ENCODE results near the gene BSN. TPM values are rescaled to one million over a fixed set of nuclear protein-coding genes. Genes with fewer than 3 reads are reported as not detected.

BSN gene
- total and polyA plus RNA-seq, 2 donors (not counting 1 experiment from before 2014, with no cell fraction given), result 0.03 to 0.20 TPM

DNA sequence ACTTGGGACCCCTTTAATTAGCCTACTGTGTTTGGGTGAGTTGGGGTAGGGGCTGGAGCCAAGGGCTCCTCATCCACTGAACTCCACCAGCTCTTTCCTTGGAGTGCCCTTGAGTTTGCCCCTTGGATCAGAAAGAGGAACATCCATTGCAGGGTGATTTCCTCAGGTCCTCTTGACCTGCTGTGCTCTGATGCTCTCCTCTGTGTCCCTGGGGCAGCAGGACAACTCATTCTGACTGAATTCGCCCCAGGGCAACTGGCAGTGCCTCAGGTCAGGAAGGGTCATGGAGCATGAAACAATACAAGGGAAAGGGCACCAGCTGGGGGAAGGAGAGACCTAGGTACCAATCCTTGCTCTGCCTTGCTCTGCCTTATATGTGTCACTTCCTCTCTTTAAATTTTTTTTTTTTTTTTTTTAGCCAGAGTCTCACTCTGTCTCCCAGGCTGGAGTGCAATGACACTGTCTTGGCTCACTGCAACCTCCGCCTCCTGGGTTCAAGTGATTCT lies 47.8 kb downstream of the BSN start:
- Mint-ChIP-seq H3K27me3 (peaks cover 4% of the 10 kb centered on the region), H3K4me3 (no peak overlapping the region), H3K4me1 (no peaks in the 10 kb centered on the region), H3K9me3 (ENCODE audit: insufficient read depth) (no peaks in the 10 kb centered on the region), H3K27ac (no peak overlapping the region)
- H3K4me1 ChIP-seq (ENCODE audit: control insufficient read depth in 2 of 2, insufficient read depth in 2 of 2, low read length in 2 of 2), result no peaks in the 10 kb centered on the region
- H3K36me3 ChIP-seq (replicated peaks in 1 of 2; ENCODE audit: control extremely low read depth in 1 of 2, control insufficient read depth in 1 of 2, extremely low read depth in 1 of 2, insufficient read depth in 2 of 2, low read length in 1 of 2), result no peaks in the 10 kb centered on the region
- CTCF ChIA-PET, result no interaction called here
- H4K20me1 ChIP-seq (ENCODE audit: control insufficient read depth, insufficient read depth, low read length, poor library complexity, severe bottlenecking), result no peaks in the 10 kb centered on the region
- H3K27ac ChIP-seq (ENCODE audit: low read length in 2 of 2), result no peak overlapping the region
- H3K79me2 ChIP-seq (ENCODE audit: control insufficient read depth, insufficient read depth, low read length), result no peaks in the 10 kb centered on the region
- no peak overlapping the region for H2AFZ ChIP-seq (ENCODE audit: insufficient read depth, low read depth, low read length, poor library complexity, severe bottlenecking)
- no peak overlapping the region for H3K9ac ChIP-seq (ENCODE audit: low read length)
- 86% methylated on average over 1 of the region's 2 CpGs for WGBS (ENCODE audit: insufficient coverage)
- intact Hi-C loops (cut with micrococcal nuclease), result no loop called here
- no peak for DNase-seq
- H3K4me2 ChIP-seq (replicated peaks; ENCODE audit: low read depth, low read length, poor library complexity, severe bottlenecking), result no peak overlapping the region
- H3K9me3 ChIP-seq (ENCODE audit: control extremely low read depth in 1 of 3, control insufficient read depth in 2 of 3, insufficient read depth in 1 of 3, low read length in 2 of 3), result no peaks in the 10 kb centered on the region
- no peaks in the 10 kb centered on the region for H3K27me3 ChIP-seq (replicated peaks in 1 of 4; ENCODE audit: control extremely low read depth in 1 of 4, control insufficient read depth in 3 of 4, insufficient read depth in 4 of 4, low read length in 3 of 4)
- no peak overlapping the region for H3K4me3 ChIP-seq (ENCODE audit: control extremely low read depth in 1 of 5, extremely low read depth in 1 of 5, insufficient read depth in 1 of 5, low read depth in 2 of 5, low read length in 4 of 5)
- POLR2A ChIA-PET, result no interaction called here
- ATAC-seq (ENCODE audit: low read depth), result no peak
- TF ChIP-seq, protein P1, sequence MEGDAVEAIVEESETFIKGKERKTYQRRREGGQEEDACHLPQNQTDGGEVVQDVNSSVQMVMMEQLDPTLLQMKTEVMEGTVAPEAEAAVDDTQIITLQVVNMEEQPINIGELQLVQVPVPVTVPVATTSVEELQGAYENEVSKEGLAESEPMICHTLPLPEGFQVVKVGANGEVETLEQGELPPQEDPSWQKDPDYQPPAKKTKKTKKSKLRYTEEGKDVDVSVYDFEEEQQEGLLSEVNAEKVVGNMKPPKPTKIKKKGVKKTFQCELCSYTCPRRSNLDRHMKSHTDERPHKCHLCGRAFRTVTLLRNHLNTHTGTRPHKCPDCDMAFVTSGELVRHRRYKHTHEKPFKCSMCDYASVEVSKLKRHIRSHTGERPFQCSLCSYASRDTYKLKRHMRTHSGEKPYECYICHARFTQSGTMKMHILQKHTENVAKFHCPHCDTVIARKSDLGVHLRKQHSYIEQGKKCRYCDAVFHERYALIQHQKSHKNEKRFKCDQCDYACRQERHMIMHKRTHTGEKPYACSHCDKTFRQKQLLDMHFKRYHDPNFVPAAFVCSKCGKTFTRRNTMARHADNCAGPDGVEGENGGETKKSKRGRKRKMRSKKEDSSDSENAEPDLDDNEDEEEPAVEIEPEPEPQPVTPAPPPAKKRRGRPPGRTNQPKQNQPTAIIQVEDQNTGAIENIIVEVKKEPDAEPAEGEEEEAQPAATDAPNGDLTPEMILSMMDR (IDR thresholded peaks at IDR 0.05), result no peak
- no peak for TF ChIP-seq EZH2 (IDR thresholded peaks at IDR 0.05; ENCODE audit: borderline replicate concordance, insufficient read depth, low read depth, low read length, poor library complexity, severe bottlenecking)

DNA sequence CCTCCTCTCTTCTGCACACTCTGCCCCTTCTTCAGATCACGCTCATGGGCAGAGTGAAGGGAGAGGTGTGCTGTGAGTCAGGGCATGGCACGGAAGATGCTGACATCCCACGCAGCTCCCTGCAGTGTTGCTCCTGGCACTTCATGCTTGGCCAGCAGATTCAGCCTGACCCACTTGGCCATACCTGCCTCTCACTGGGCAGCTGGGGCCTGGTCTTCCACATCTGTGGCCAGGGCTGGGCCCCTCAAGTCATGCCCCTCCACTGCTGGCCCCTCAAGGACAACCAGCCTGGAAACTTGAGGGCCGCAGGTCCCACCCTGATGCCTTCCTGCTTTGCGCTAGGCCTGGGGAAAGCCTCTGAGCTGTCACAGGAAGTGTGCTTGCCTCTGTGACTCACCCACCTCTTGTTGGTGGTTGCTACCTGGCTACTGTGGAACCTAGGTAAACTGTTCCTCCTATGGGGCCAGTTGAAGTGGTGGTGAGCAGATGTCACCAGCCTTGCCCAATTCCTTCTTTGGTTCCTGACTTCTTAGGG lies 48.7 kb downstream of the BSN start:
- H3K4me3 Mint-ChIP-seq, result no peak overlapping the region

More for the DNA sequence above, 48.7 kb downstream of the BSN start:
- Histone ChIP-seq H3K9ac (ENCODE audit: low read length) (no peak overlapping the region), H3K4me1 (ENCODE audit: control insufficient read depth in 2 of 2, insufficient read depth in 2 of 2, low read length in 2 of 2) (no peaks in the 10 kb centered on the region), H3K79me2 (ENCODE audit: control insufficient read depth, insufficient read depth, low read length) (no peaks in the 10 kb centered on the region), H3K27me3 (replicated peaks in 1 of 4; ENCODE audit: control extremely low read depth in 1 of 4, control insufficient read depth in 3 of 4, insufficient read depth in 4 of 4, low read length in 3 of 4) (no peaks in the 10 kb centered on the region), H2AFZ (ENCODE audit: insufficient read depth, low read depth, low read length, poor library complexity, severe bottlenecking) (no peak overlapping the region), H3K4me2 (replicated peaks; ENCODE audit: low read depth, low read length, poor library complexity, severe bottlenecking) (no peak overlapping the region), H3K4me3 (ENCODE audit: control extremely low read depth in 1 of 5, extremely low read depth in 1 of 5, insufficient read depth in 1 of 5, low read depth in 2 of 5, low read length in 4 of 5) (no peak overlapping the region), H3K27ac (ENCODE audit: low read length in 2 of 2) (no peak overlapping the region), H3K9me3 (ENCODE audit: control extremely low read depth in 1 of 3, control insufficient read depth in 2 of 3, insufficient read depth in 1 of 3, low read length in 2 of 3) (no peaks in the 10 kb centered on the region), H4K20me1 (ENCODE audit: control insufficient read depth, insufficient read depth, low read length, poor library complexity, severe bottlenecking) (no peaks in the 10 kb centered on the region), H3K36me3 (replicated peaks in 1 of 2; ENCODE audit: control extremely low read depth in 1 of 2, control insufficient read depth in 1 of 2, extremely low read depth in 1 of 2, insufficient read depth in 2 of 2, low read length in 1 of 2) (no peaks in the 10 kb centered on the region)
- Mint-ChIP-seq H3K27ac (no peak overlapping the region), H3K27me3 (peaks cover 4% of the 10 kb centered on the region), H3K4me1 (no peaks in the 10 kb centered on the region), H3K9me3 (ENCODE audit: insufficient read depth) (no peaks in the 10 kb centered on the region)
- intact Hi-C loops (cut with micrococcal nuclease), result no loop called here
- POLR2A ChIA-PET, result no interaction called here
- DNase-seq (no peak), ATAC-seq (ENCODE audit: low read depth) (no peak)
- CTCF ChIA-PET, result no interaction called here
- no peak for TF ChIP-seq EZH2 (IDR thresholded peaks at IDR 0.05; ENCODE audit: borderline replicate concordance, insufficient read depth, low read depth, low read length, poor library complexity, severe bottlenecking)
- TF ChIP-seq, protein P1 (IDR thresholded peaks at IDR 0.05), result no peak
- 77% methylated on average over 5 of the region's 5 CpGs for WGBS (ENCODE audit: insufficient coverage)
